Left hindlimb (tissue), 1 donor: Measurements from ENCODE around the gene ESRRB.
"Not testable (repeated sequence)": the region's sequence is repeated elsewhere in the genome, so short reads cannot be mapped to it uniquely, and the experiment has no call there.

Experiments used
- DNase-seq: peaks from one replicate; pipeline ENCODE4 v3.0.0-alpha.2; 2018

ESRRB gene

GRCh38 chr14:76498463-76498935 lies 122.6 kb downstream of the ESRRB start:
- no peak for DNase-seq

GRCh38 chr14:76498976-76499375 lies 123.0 kb downstream of the ESRRB start:
- DNase-seq = no peak

GRCh38 chr14:76499399-76499798 lies 123.5 kb downstream of the ESRRB start:
- DNase-seq = no peak

- DNase-seq = no peak
These were observed 124.1 kb downstream of the ESRRB start for GRCh38 chr14:76500011-76500410.

GRCh38 chr14:76500480-76500879 lies 124.5 kb downstream of the ESRRB start:
- DNase-seq = no peak

- DNase-seq = no peak
These were observed 125.3 kb downstream of the ESRRB start for GRCh38 chr14:76501156-76501720.

- no peak for DNase-seq
These were observed 126.3 kb downstream of the ESRRB start for GRCh38 chr14:76502219-76502618.

GRCh38 chr14:76502638-76503037 lies 126.7 kb downstream of the ESRRB start:
- DNase-seq = no peak

GRCh38 chr14:76509311-76509710 lies 133.4 kb downstream of the ESRRB start:
- no peak for DNase-seq

- no peak for DNase-seq
These were observed 134.2 kb downstream of the ESRRB start for GRCh38 chr14:76510181-76510580.

GRCh38 chr14:76514213-76514998 lies 138.5 kb downstream of the ESRRB start:
- DNase-seq = no peak

- no peak for DNase-seq
These were observed 140.9 kb downstream of the ESRRB start for GRCh38 chr14:76516884-76517283.

- no peak for DNase-seq
These were observed 142.4 kb downstream of the ESRRB start for GRCh38 chr14:76518366-76518765.

GRCh38 chr14:76525106-76525821 lies 149.3 kb downstream of the ESRRB start:
- no peak for DNase-seq

GRCh38 chr14:76531085-76531484 lies 155.1 kb downstream of the ESRRB start:
- DNase-seq = no peak

- DNase-seq = no peak
These were observed 155.9 kb downstream of the ESRRB start for GRCh38 chr14:76531821-76532318.

GRCh38 chr14:76536636-76537035 lies 160.7 kb downstream of the ESRRB start:
- DNase-seq = not testable (repeated sequence)

GRCh38 chr14:76537906-76538647 lies 162.1 kb downstream of the ESRRB start:
- DNase-seq = no peak

GRCh38 chr14:76538648-76539008 lies 162.7 kb downstream of the ESRRB start:
- no peak for DNase-seq

GRCh38 chr14:76539130-76539529 lies 163.2 kb downstream of the ESRRB start:
- DNase-seq = no peak

GRCh38 chr14:76541594-76542219 lies 165.8 kb downstream of the ESRRB start:
- no peak for DNase-seq

- no peak for DNase-seq
These were observed 170.7 kb downstream of the ESRRB start for GRCh38 chr14:76546426-76547221.
